Smooth muscle cell (in vitro differentiated cells): ENCODE measurements around the gene ZBTB20. TPM values are rescaled to one million over a fixed set of nuclear protein-coding genes. Genes with fewer than 3 reads are reported as not detected.

Source experiments
- DNase-seq: peaks from one replicate; lab custom pipeline; 2025; ENCODE audit not compliant: unreplicated experiment; lab: John Stamatoyannopoulos, UW
- H2AFZ ChIP-seq: fragments of 200-600 bp; sonication (generic); 2 replicates; pipeline ENCODE4 v1.6.0; 2016; ENCODE audit warnings: antibody characterized with exemption, low read depth, mild to moderate bottlenecking
- H3F3A ChIP-seq: fragments of 200-600 bp; sonication (generic); 2 replicates; pipeline ENCODE4 v1.6.0; 2017; ENCODE audit warnings: antibody characterized with exemption, low read depth
- H3K27ac ChIP-seq: fragments of 200-600 bp; sonication (generic); 2 replicates; pipeline ENCODE4 v1.5.1; 2016; ENCODE audit warnings: low read depth, mild to moderate bottlenecking
- H3K27me3 ChIP-seq: fragments of 200-600 bp; sonication (generic); 2 replicates; pipeline ENCODE4 v1.6.1; 2016; ENCODE audit warnings: low read depth, mild to moderate bottlenecking
- H3K36me3 ChIP-seq: fragments of 200-600 bp; sonication (generic); 2 replicates; pipeline ENCODE4 v1.5.1; 2016; ENCODE audit warnings: low read depth
- H3K4me1 ChIP-seq: fragments of 200-600 bp; sonication (generic); 2 replicates; pipeline ENCODE4 v1.5.1; 2016; ENCODE audit warnings: low read depth
- H3K4me2 ChIP-seq: fragments of 200-600 bp; sonication (generic); 2 replicates; pipeline ENCODE4 v1.6.0; 2016; ENCODE audit warnings: mild to moderate bottlenecking
- H3K4me3 ChIP-seq: fragments of 200-600 bp; sonication (generic); 2 replicates; pipeline ENCODE4 v1.5.1; 2016; ENCODE audit warnings: mild to moderate bottlenecking
- H3K79me2 ChIP-seq: fragments of 200-600 bp; sonication (generic); 2 replicates; pipeline ENCODE4 v1.6.0; 2016; ENCODE audit warnings: low read depth, mild to moderate bottlenecking
- H3K9ac ChIP-seq: fragments of 200-600 bp; sonication (generic); 2 replicates; pipeline ENCODE4 v1.6.0; 2016; ENCODE audit warnings: low read depth
- H3K9me3 ChIP-seq: fragments of 200-600 bp; sonication (generic); replicated peaks from 2 replicates; pipeline ENCODE4 v1.5.1; 2016; ENCODE audit warnings: low read depth
- H4K20me1 ChIP-seq: fragments of 200-600 bp; sonication (generic); 2 replicates; pipeline ENCODE4 v1.6.0; 2016; ENCODE audit warnings: low read depth
- WGBS: methylation state at CpG from one replicate; pipeline ENCODE4 v1.1.7; 2016; ENCODE audit warnings: low lambda C conversion rate; 5-methylcytosine and 5-hydroxymethylcytosine counted together
- polyA plus RNA-seq: library from polyadenylated mRNA; unstranded; fragments of >200 nt; fragmentation: Nextera tagmentation; extraction: Ambion mirVana; gene quantifications from 2 replicates; pipeline ENCODE4 v1.2.1, GENCODE V29; 2016
- total RNA-seq: library from RNA; depleted of rRNA; stranded (reverse); fragments of >200 nt; gene quantifications from 2 replicates; pipeline ENCODE4 v1.2.3, GENCODE V29; 2014
- TF ChIP-seq, protein P1 (sequence below): fragments of 200-600 bp; sonication (generic); IDR thresholded peaks from 2 replicates; pipeline ENCODE4 v1.5.1; 2017; ENCODE audit warnings: borderline replicate concordance, mild to moderate bottlenecking, antibody characterized with exemption; ENCODE audit not compliant: insufficient read depth, poor library complexity, severe bottlenecking

The ZBTB20 gene
- total and polyA plus RNA-seq, 2 experiments from 2014 or later = 4.9 to 6.8 TPM

DNA sequence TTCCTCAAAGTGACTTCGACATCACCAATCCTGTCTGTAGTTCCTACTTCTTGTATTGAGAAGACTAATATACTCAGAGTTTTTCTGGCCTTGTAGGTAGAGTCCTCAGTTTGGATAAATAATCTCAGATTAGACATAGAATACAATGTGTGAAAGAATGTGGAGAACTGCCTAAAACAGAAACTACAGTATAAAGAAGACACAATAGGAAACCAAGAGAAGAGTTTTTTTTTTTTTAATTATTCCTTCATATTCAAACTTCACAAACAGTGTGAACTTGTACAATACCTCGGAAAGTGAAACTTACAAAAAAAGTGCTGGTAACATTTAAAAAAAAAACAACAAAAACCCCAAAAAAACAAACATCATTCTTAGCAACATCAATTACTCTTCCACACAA lies 832.8 kb downstream of the ZBTB20 start:
- H3K4me3 ChIP-seq = no peak overlapping the region
- TF ChIP-seq, protein P1, sequence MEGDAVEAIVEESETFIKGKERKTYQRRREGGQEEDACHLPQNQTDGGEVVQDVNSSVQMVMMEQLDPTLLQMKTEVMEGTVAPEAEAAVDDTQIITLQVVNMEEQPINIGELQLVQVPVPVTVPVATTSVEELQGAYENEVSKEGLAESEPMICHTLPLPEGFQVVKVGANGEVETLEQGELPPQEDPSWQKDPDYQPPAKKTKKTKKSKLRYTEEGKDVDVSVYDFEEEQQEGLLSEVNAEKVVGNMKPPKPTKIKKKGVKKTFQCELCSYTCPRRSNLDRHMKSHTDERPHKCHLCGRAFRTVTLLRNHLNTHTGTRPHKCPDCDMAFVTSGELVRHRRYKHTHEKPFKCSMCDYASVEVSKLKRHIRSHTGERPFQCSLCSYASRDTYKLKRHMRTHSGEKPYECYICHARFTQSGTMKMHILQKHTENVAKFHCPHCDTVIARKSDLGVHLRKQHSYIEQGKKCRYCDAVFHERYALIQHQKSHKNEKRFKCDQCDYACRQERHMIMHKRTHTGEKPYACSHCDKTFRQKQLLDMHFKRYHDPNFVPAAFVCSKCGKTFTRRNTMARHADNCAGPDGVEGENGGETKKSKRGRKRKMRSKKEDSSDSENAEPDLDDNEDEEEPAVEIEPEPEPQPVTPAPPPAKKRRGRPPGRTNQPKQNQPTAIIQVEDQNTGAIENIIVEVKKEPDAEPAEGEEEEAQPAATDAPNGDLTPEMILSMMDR = no peak
- no peaks in the 10 kb centered on the region for H3K9me3 ChIP-seq
- H3K9ac ChIP-seq = no peak overlapping the region
- H4K20me1 ChIP-seq = no peaks in the 10 kb centered on the region
- WGBS = 90% methylated on average over 2 of the region's 2 CpGs
- no peak overlapping the region for H3K27ac ChIP-seq
- H3K79me2 ChIP-seq = no peaks in the 10 kb centered on the region
- peaks cover 10% of the 10 kb centered on the region for H3K4me1 ChIP-seq
- H3K27me3 ChIP-seq = no peaks in the 10 kb centered on the region
- no peaks in the 10 kb centered on the region for H3K36me3 ChIP-seq
- H3F3A ChIP-seq = no peaks in the 10 kb centered on the region
- H3K4me2 ChIP-seq = no peak overlapping the region
- H2AFZ ChIP-seq = no peak overlapping the region
- no peak for DNase-seq

DNA sequence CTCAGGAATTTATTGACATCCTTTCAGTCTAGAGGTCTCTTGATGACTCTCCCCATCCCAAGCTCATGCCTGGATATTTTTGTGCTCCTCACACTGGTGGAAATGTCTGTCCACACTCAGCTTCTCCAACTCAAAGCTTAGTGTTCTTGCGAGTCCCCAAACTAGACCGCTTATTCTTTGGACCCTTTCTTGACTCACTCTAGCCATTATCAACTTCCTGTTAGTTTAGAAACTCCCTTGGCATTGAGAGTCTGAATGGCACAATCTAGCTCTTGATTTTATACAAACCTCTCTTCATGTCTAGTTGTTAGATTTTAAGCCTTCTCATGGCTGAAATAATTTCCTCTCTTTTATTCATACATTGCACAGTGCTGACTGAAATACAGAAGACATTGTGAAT lies 833.7 kb downstream of the ZBTB20 start:
- H2AFZ ChIP-seq = no peak overlapping the region
- no peaks in the 10 kb centered on the region for H3K9me3 ChIP-seq
- H3K36me3 ChIP-seq = no peaks in the 10 kb centered on the region
- no peak for DNase-seq
- 98% methylated on average over 2 of the region's 2 CpGs for WGBS
- no peaks in the 10 kb centered on the region for H3K27me3 ChIP-seq
- H4K20me1 ChIP-seq = no peaks in the 10 kb centered on the region
- no peaks in the 10 kb centered on the region for H3K79me2 ChIP-seq
- TF ChIP-seq, protein P1 = no peak
- H3F3A ChIP-seq = no peaks in the 10 kb centered on the region
- no peak overlapping the region for H3K4me3 ChIP-seq
- H3K4me2 ChIP-seq = no peak overlapping the region
- no peak overlapping the region for H3K27ac ChIP-seq
- H3K9ac ChIP-seq = no peak overlapping the region
- peaks cover 2% of the 10 kb centered on the region for H3K4me1 ChIP-seq

DNA sequence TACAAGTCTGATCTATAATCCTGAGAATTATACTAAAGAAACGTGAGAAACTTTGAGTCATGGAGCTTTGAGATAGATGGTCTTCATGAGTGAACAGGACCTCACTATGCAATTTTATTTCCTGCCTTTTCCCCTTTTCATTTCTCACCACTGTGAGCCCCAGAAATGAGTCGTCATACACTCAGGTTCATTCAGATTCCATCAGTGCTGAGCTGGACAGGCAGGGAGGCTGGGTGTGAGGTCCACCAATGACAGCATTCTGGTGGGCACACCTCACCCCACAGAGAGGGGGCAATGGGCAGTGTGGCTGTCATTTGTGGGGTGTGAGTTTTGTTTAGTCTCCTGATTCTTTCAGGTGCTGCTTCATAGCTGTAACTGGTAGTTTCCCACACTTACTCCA lies 836.4 kb downstream of the ZBTB20 start:
- Histone ChIP-seq H2AFZ (no peak overlapping the region), H3K27me3 (no peaks in the 10 kb centered on the region), H3K4me2 (no peak overlapping the region), H3K4me1 (no peaks in the 10 kb centered on the region), H3K27ac (no peak overlapping the region), H3K4me3 (no peak overlapping the region), H3K9ac (no peak overlapping the region), H4K20me1 (no peaks in the 10 kb centered on the region), H3F3A (no peaks in the 10 kb centered on the region), H3K79me2 (no peaks in the 10 kb centered on the region), H3K9me3 (no peaks in the 10 kb centered on the region), H3K36me3 (no peaks in the 10 kb centered on the region)
- TF ChIP-seq, protein P1 = no peak
- no peak for DNase-seq
- WGBS = 89% methylated on average over 2 of the region's 2 CpGs

DNA sequence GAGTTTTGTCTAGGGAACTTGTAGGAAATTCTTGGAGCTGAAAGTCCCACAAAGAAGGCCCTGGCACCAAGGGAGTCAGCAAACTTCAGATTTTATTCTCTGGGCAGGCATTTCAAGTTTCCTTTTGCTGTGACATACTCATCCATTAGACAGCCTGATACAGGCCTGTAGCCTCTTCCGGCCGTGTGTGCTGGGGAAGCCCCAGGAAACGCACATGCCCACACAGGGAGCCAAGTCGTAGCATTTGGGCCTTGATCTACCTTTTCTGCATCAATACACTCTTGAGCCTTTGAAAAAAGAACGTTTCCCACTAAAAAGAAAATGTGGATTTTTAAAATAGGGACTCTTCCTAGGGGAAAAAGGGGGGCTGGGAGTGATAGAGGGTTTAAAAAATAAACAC lies 838.3 kb downstream of the ZBTB20 start:
- Histone ChIP-seq H3K4me3 (no peak overlapping the region), H2AFZ (no peak overlapping the region), H3K79me2 (no peaks in the 10 kb centered on the region), H3K27me3 (no peaks in the 10 kb centered on the region), H3K27ac (no peak overlapping the region), H3K4me2 (no peak overlapping the region), H4K20me1 (no peaks in the 10 kb centered on the region), H3K4me1 (no peaks in the 10 kb centered on the region), H3K36me3 (no peaks in the 10 kb centered on the region), H3K9ac (no peak overlapping the region), H3F3A (no peaks in the 10 kb centered on the region), H3K9me3 (no peaks in the 10 kb centered on the region)
- TF ChIP-seq, protein P1 = no peak
- no peak for DNase-seq
- WGBS = 83% methylated on average over 5 of the region's 5 CpGs
